A549 (cell line): ENCODE data around the gene YOD1. TPM values are rescaled to one million over a fixed set of nuclear protein-coding genes. Genes with fewer than 3 reads are reported as not detected.
A peak's percentile ranks its signal among the peaks of the same experiment; 100 is the strongest.

Source experiments
- ATAC-seq, 2 experiments: fragments of 200-7000 bp in 1 of 2; fragments of >200 bp in 1 of 2; cut with Nextera tagmentation in 1 of 2; cut with Tn5 transposase in 1 of 2; 3 replicates each; pipeline versions ENCODE4 v1.8.0 to v1.9.1; 2018 to 2020; ENCODE audit warnings: mild to moderate bottlenecking in 1 of 2, moderate library complexity in 1 of 2
- CTCF ChIA-PET: fragments of 300-600 bp; sonication (Branson Sonifier 250); formaldehyde crosslinking; extraction: SDS; loops from one replicate; lab custom pipeline; 2021; ENCODE audit warnings: antibody characterized with exemption, inconsistent platforms; lab: Yijun Ruan, JAX
- POLR2A ChIA-PET: fragments of 350-600 bp; formaldehyde crosslinking; extraction: SDS; loops from one replicate; lab custom pipeline; 2021; ENCODE audit warnings: antibody characterized with exemption, inconsistent platforms; lab: Yijun Ruan, JAX
- DNase-seq, 2 experiments: peaks; one replicate each; pipeline versions ENCODE4 v3.0.0 to v3.0.0-alpha.2; 2011 to 2016; ENCODE audit warnings: low read depth in 1 of 2, low spot score in 1 of 2
- FAIRE-seq: peaks from 2 replicates; lab custom pipeline; 2011; peaks lifted over from hg19 to GRCh38; lab: Jason Lieb, UNC
- H3K27ac ChIP-seq, 2 experiments: fragments of >200 bp; sonication (Bioruptor Twin); formaldehyde crosslinking; 3 replicates each; pipeline ENCODE4 v1.5.1; 2016 to 2017
- H3K4me1 ChIP-seq: fragments of >200 bp; sonication (Bioruptor Twin); formaldehyde crosslinking; 3 replicates; pipeline ENCODE4 v1.6.1; 2016
- H3K4me2 ChIP-seq: fragments of >200 bp; sonication (Bioruptor Twin); formaldehyde crosslinking; 3 replicates; pipeline ENCODE4 v1.6.1; 2016
- H3K4me3 ChIP-seq: fragments of >200 bp; sonication (Bioruptor Twin); formaldehyde crosslinking; 3 replicates; pipeline ENCODE4 v1.5.1; 2016
- H3K9me3 ChIP-seq: fragments of >200 bp; sonication (Bioruptor Twin); formaldehyde crosslinking; 3 replicates; pipeline ENCODE4 v1.6.1; 2016
- CEBPB ChIP-seq, 2 experiments: fragments of >200 bp in 1 of 2; sonication (Bioruptor Twin) in 1 of 2; formaldehyde crosslinking in 1 of 2; IDR thresholded peaks; 2 replicates each; pipeline ENCODE4 v1.6.1; 2012 to 2016
- EHF ChIP-seq: fragments of 250-450 bp; sonication (Bioruptor Pico); IDR thresholded peaks from 2 replicates; pipeline ENCODE4 v1.5.0; 2020; ENCODE audit warnings: mild to moderate bottlenecking
- EHMT2 ChIP-seq: fragments of 200-600 bp; sonication (generic); IDR thresholded peaks from 2 replicates; pipeline ENCODE4 v1.6.1; 2016; ENCODE audit warnings: antibody characterized with exemption, low read depth, mild to moderate bottlenecking, moderate library complexity
- EP300 ChIP-seq, 2 experiments: fragments of >200 bp; sonication (Bioruptor Twin); formaldehyde crosslinking; IDR thresholded peaks; 2 replicates in 1 of 2; 3 replicates in 1 of 2; pipeline ENCODE4 v1.6.1; 2016 to 2017
- ESRRA ChIP-seq: fragments of 150-350 bp; IDR thresholded peaks from 2 replicates; pipeline ENCODE4 v1.6.1; 2014; ENCODE audit warnings: mild to moderate bottlenecking, low read length, borderline replicate concordance
- FOSB ChIP-seq: fragments of 250-450 bp; sonication (Bioruptor Pico); IDR thresholded peaks from 2 replicates; pipeline ENCODE4 v1.5.0; 2020; ENCODE audit warnings: mild to moderate bottlenecking, moderate library complexity
- HDAC2 ChIP-seq: fragments of 200-600 bp; sonication (generic); IDR thresholded peaks from 2 replicates; pipeline ENCODE4 v1.6.1; 2016
- HES2 ChIP-seq: fragments of >200 bp; sonication (Bioruptor Twin); formaldehyde crosslinking; IDR thresholded peaks from 2 replicates; pipeline ENCODE4 v1.6.1; 2016
- HEYL ChIP-seq: fragments of 250-450 bp; sonication (Bioruptor Pico); IDR thresholded peaks from 2 replicates; pipeline ENCODE4 v1.8.0; 2021; ENCODE audit warnings: mild to moderate bottlenecking, moderate library complexity
- HOXB5 ChIP-seq: fragments of 250-450 bp; sonication (Bioruptor Pico); IDR thresholded peaks from 2 replicates; pipeline ENCODE4 v1.5.0; 2020; ENCODE audit warnings: mild to moderate bottlenecking, moderate library complexity
- JUNB ChIP-seq: fragments of >200 bp; sonication (Bioruptor Twin); formaldehyde crosslinking; IDR thresholded peaks from 2 replicates; pipeline ENCODE4 v1.6.1; 2016
- KDM5A ChIP-seq: fragments of 200-600 bp; sonication (generic); IDR thresholded peaks from 2 replicates; pipeline ENCODE4 v1.6.1; 2016; ENCODE audit warnings: antibody characterized with exemption, mild to moderate bottlenecking
- NFE2L2 ChIP-seq: fragments of 150-350 bp; conservative IDR thresholded peaks from 2 replicates; pipeline ENCODE4 v1.6.1; 2014; ENCODE audit warnings: low read length
- NPAS2 ChIP-seq: fragments of 250-450 bp; sonication (Bioruptor Pico); IDR thresholded peaks from 2 replicates; pipeline ENCODE4 v1.8.0; 2022; ENCODE audit warnings: mild to moderate bottlenecking, moderate library complexity, borderline replicate concordance
- POLR2A ChIP-seq: IDR thresholded peaks from 2 replicates; pipeline ENCODE4 v1.6.1; 2012; ENCODE audit warnings: mild to moderate bottlenecking, low read length
- RARB ChIP-seq: fragments of 250-450 bp; sonication (Bioruptor Pico); IDR thresholded peaks from 2 replicates; pipeline ENCODE4 v1.8.0; 2021; ENCODE audit warnings: mild to moderate bottlenecking, moderate library complexity
- RCOR1 ChIP-seq: fragments of 150-350 bp; IDR thresholded peaks from 2 replicates; pipeline ENCODE4 v1.6.1; 2014; ENCODE audit warnings: antibody characterized with exemption, low read length, low read depth
- RFX5 ChIP-seq: fragments of 450-650 bp; IDR thresholded peaks from 2 replicates; pipeline ENCODE4 v1.7.1; 2014; ENCODE audit warnings: antibody characterized with exemption, mild to moderate bottlenecking, moderate library complexity
- SMC3 ChIP-seq: fragments of >200 bp; sonication (Bioruptor Twin); formaldehyde crosslinking; IDR thresholded peaks from 3 replicates; pipeline ENCODE4 v1.6.1; 2018; ENCODE audit warnings: inconsistent platforms
- SREBF2 ChIP-seq: fragments of 450-650 bp; IDR thresholded peaks from 2 replicates; pipeline ENCODE4 v1.6.1; 2014; ENCODE audit warnings: mild to moderate bottlenecking, moderate library complexity
- ZSCAN20 ChIP-seq: fragments of 250-450 bp; sonication (Bioruptor Pico); IDR thresholded peaks from 2 replicates; pipeline ENCODE4 v1.8.0; 2022; ENCODE audit warnings: mild to moderate bottlenecking, moderate library complexity
- WGBS: methylation state at CpG from one replicate; pipeline ENCODE4 v1.1.6; 2017; ENCODE audit errors: missing lambda C conversion rate; 5-methylcytosine and 5-hydroxymethylcytosine counted together
- polyA plus RNA-seq, 4 experiments: library from polyadenylated mRNA; depleted of rRNA in 3 of 4; stranded (reverse); fragments of >200 nt; fragmentation: RNase III in 1 of 4; extraction: RNeasy Plus Mini Kit Qiagen cat#74134 plus additional on column Dnase treatment in 1 of 4; gene quantifications; 2 replicates in 3 of 4; 3 replicates in 1 of 4; pipeline ENCODE4 v1.2.3, GENCODE V29; 2011 to 2017
- TF ChIP-seq, protein P1 (sequence below): fragments of 150-350 bp; IDR thresholded peaks from 2 replicates; pipeline ENCODE4 v1.6.1; 2014; ENCODE audit warnings: low read depth, mild to moderate bottlenecking, low read length
- TF ChIP-seq, protein P2 (sequence below): fragments of >200 bp; sonication (Bioruptor Twin); formaldehyde crosslinking; IDR thresholded peaks from 3 replicates; pipeline ENCODE4 v1.5.1; 2016
- TF ChIP-seq, protein P3 (sequence below): fragments of 250-450 bp; sonication (Bioruptor Pico); IDR thresholded peaks from 2 replicates; pipeline ENCODE4 v1.5.0; 2020; ENCODE audit warnings: low read depth, mild to moderate bottlenecking, moderate library complexity

Gene YOD1
- polyA plus RNA-seq, 2 of the 4 experiments (the other 2 are of a cell fraction), result 7.0 to 10.3 TPM

GRCh38 chr1:207089627-207090355, 38.8 kb upstream of the YOD1 start:
- H3K4me1 ChIP-seq, result peaks cover 25% of the 10 kb centered on the region; the same call in 2 of the 3 replicates
- WGBS, result 91% methylated on average over 17 of the region's 17 CpGs
- ChIA-PET CTCF (interaction anchor here (1.4 to 1.9 kb wide), 3 partner anchors 10 to 409 kb away, joined by 4 to 5 read pairs (median 4); no protein-coding TSS in a partner anchor), POLR2A (no interaction called here)
- H3K4me2 ChIP-seq, result no peak overlapping the region
- no peaks in the 10 kb centered on the region for H3K9me3 ChIP-seq
- DNase-seq (no peak), FAIRE-seq (no peak), ATAC-seq (no peak)
- H3K27ac ChIP-seq, result no peak overlapping the region; a peak in 3 of 6 replicates
- H3K4me3 ChIP-seq, result no peak overlapping the region
- no peak for TF ChIP-seq HEYL (CRISPR knock-in tag)
- no peak for TF ChIP-seq POLR2A
- no peak for TF ChIP-seq CEBPB (IDR thresholded peaks at IDR 0.05)
- no peak for TF ChIP-seq HES2
- no peak for TF ChIP-seq SREBF2
- no peak for TF ChIP-seq EHF (CRISPR knock-in tag)
- TF ChIP-seq, protein P1, sequence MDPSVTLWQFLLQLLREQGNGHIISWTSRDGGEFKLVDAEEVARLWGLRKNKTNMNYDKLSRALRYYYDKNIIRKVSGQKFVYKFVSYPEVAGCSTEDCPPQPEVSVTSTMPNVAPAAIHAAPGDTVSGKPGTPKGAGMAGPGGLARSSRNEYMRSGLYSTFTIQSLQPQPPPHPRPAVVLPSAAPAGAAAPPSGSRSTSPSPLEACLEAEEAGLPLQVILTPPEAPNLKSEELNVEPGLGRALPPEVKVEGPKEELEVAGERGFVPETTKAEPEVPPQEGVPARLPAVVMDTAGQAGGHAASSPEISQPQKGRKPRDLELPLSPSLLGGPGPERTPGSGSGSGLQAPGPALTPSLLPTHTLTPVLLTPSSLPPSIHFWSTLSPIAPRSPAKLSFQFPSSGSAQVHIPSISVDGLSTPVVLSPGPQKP, result no peak
- TF ChIP-seq ESRRA, result no peak
- TF ChIP-seq EHMT2, result no peak
- TF ChIP-seq EP300 (IDR thresholded peaks at IDR 0.05), result no peak

- 80% methylated on average over 9 of the region's 9 CpGs for WGBS
- H3K4me1 ChIP-seq, result peaks cover 31% of the 10 kb centered on the region
Observed at GRCh38 chr1:207088701-207089626, 38.0 kb upstream of the YOD1 start, which contains the start of gene C4BPB. C4BPB (plus strand) TSS chr1:207088860; CDS start chr1:207089532, 672 bp downstream.

More at GRCh38 chr1:207088701-207089626, 38.0 kb upstream of the YOD1 start, which contains the start of gene C4BPB:
- ATAC-seq (peak; percentile 20 to 31; a peak in 3 of 6 replicates), DNase-seq (peak in 1 of 2 experiments; percentile 29), FAIRE-seq (no peak)
- no peak for TF ChIP-seq RCOR1
- no peak for TF ChIP-seq EP300 (IDR thresholded peaks at IDR 0.05)
- TF ChIP-seq HOXB5 (CRISPR knock-in tag), result no peak
- TF ChIP-seq SMC3, result no peak
- TF ChIP-seq, protein P2, sequence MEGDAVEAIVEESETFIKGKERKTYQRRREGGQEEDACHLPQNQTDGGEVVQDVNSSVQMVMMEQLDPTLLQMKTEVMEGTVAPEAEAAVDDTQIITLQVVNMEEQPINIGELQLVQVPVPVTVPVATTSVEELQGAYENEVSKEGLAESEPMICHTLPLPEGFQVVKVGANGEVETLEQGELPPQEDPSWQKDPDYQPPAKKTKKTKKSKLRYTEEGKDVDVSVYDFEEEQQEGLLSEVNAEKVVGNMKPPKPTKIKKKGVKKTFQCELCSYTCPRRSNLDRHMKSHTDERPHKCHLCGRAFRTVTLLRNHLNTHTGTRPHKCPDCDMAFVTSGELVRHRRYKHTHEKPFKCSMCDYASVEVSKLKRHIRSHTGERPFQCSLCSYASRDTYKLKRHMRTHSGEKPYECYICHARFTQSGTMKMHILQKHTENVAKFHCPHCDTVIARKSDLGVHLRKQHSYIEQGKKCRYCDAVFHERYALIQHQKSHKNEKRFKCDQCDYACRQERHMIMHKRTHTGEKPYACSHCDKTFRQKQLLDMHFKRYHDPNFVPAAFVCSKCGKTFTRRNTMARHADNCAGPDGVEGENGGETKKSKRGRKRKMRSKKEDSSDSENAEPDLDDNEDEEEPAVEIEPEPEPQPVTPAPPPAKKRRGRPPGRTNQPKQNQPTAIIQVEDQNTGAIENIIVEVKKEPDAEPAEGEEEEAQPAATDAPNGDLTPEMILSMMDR, result no peak
- TF ChIP-seq HES2, result no peak
- no peak for TF ChIP-seq RFX5
- TF ChIP-seq, protein P3, sequence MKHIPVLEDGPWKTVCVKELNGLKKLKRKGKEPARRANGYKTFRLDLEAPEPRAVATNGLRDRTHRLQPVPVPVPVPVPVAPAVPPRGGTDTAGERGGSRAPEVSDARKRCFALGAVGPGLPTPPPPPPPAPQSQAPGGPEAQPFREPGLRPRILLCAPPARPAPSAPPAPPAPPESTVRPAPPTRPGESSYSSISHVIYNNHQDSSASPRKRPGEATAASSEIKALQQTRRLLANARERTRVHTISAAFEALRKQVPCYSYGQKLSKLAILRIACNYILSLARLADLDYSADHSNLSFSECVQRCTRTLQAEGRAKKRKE (CRISPR knock-in tag), result no peak
- no peak for TF ChIP-seq JUNB
- TF ChIP-seq POLR2A, result no peak
- no peak for TF ChIP-seq KDM5A
- no peak for TF ChIP-seq ZSCAN20
- no peak for TF ChIP-seq RARB
- no peak for TF ChIP-seq FOSB
- no peak for TF ChIP-seq NPAS2 (CRISPR knock-in tag)
- TF ChIP-seq NFE2L2, result no peak
- TF ChIP-seq HDAC2, result no peak
- Histone ChIP-seq H3K9me3 (no peaks in the 10 kb centered on the region), H3K4me2 (peak within 1 kb of the TSS; percentile 34), H3K27ac (peak within 1 kb of the TSS; percentile 11 to 55; a peak in 4 of 6 replicates), H3K4me3 (no peak within 1 kb of the TSS)
- CTCF ChIA-PET, result interaction anchor here (0.6 to 1.9 kb wide), 5 partner anchors 39 to 410 kb away, joined by 3 to 5 read pairs (median 4); no protein-coding TSS in a partner anchor
- POLR2A ChIA-PET, result no interaction called here
